NCI-H748 (cell line): ENCODE results near the gene MAP3K5.
A peak's percentile ranks its signal among the peaks of the same experiment; 100 is the strongest.

ENCODE experiments used
- DNase-seq: peaks from one replicate; lab custom pipeline; 2025; ENCODE audit not compliant: unreplicated experiment; lab: John Stamatoyannopoulos, UW

The MAP3K5 gene

GRCh38 chr6:136655239-136656014 lies 136.8 kb downstream of the MAP3K5 start:
- peak; percentile 11 for DNase-seq

GRCh38 chr6:136654086-136654485 lies 138.2 kb downstream of the MAP3K5 start:
- DNase-seq, result no peak

GRCh38 chr6:136652656-136653055 lies 139.6 kb downstream of the MAP3K5 start:
- DNase-seq, result no peak

- DNase-seq, result no peak
Observed at GRCh38 chr6:136651982-136652381, 140.3 kb downstream of the MAP3K5 start.

GRCh38 chr6:136647363-136647852 lies 144.9 kb downstream of the MAP3K5 start:
- DNase-seq, result no peak

GRCh38 chr6:136646377-136646776 lies 145.9 kb downstream of the MAP3K5 start:
- no peak for DNase-seq

GRCh38 chr6:136644597-136644952 lies 147.7 kb downstream of the MAP3K5 start:
- DNase-seq, result no peak

- DNase-seq, result peak; percentile 91
Observed at GRCh38 chr6:136643850-136644596, 148.3 kb downstream of the MAP3K5 start.

GRCh38 chr6:136641873-136642465 lies 150.3 kb downstream of the MAP3K5 start:
- DNase-seq, result no peak

GRCh38 chr6:136641166-136641565 lies 151.1 kb downstream of the MAP3K5 start:
- no peak for DNase-seq

- DNase-seq, result no peak
Observed at GRCh38 chr6:136640132-136640915, 152.0 kb downstream of the MAP3K5 start.

- no peak for DNase-seq
Observed at GRCh38 chr6:136639702-136640101, 152.6 kb downstream of the MAP3K5 start.

- DNase-seq, result no peak
Observed at GRCh38 chr6:136635615-136636014, 156.7 kb downstream of the MAP3K5 start.

GRCh38 chr6:136633355-136633754 lies 158.9 kb downstream of the MAP3K5 start:
- no peak for DNase-seq

GRCh38 chr6:136628996-136629395 lies 163.3 kb downstream of the MAP3K5 start:
- no peak for DNase-seq

- no peak for DNase-seq
Observed at GRCh38 chr6:136627191-136627590, 165.1 kb downstream of the MAP3K5 start.

- DNase-seq, result no peak
Observed at GRCh38 chr6:136625293-136625692, 167.0 kb downstream of the MAP3K5 start.

- no peak for DNase-seq
Observed at GRCh38 chr6:136624347-136624746, 167.9 kb downstream of the MAP3K5 start.

GRCh38 chr6:136618086-136618485 lies 174.2 kb downstream of the MAP3K5 start:
- peak; percentile 96 for DNase-seq

- no peak for DNase-seq
Observed at GRCh38 chr6:136616527-136616926, 175.8 kb downstream of the MAP3K5 start.

GRCh38 chr6:136614994-136615393 lies 177.3 kb downstream of the MAP3K5 start:
- DNase-seq, result no peak
